GM19023 (cell line): ENCODE results near the gene OR11H6.
"Not testable (repeated sequence)": the region's sequence is repeated elsewhere in the genome, so short reads cannot be mapped to it uniquely, and the experiment has no call there.

ENCODE experiments used
- ATAC-seq: cut with Tn5 transposase; IDR thresholded peaks from one replicate; pipeline ENCODE4 v1.9.1; 2021; ENCODE audit warnings: mild to moderate bottlenecking, moderate library complexity; ENCODE audit not compliant: unreplicated experiment

OR11H6 gene, protein sequence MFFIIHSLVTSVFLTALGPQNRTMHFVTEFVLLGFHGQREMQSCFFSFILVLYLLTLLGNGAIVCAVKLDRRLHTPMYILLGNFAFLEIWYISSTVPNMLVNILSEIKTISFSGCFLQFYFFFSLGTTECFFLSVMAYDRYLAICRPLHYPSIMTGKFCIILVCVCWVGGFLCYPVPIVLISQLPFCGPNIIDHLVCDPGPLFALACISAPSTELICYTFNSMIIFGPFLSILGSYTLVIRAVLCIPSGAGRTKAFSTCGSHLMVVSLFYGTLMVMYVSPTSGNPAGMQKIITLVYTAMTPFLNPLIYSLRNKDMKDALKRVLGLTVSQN

GRCh38 chr14:20223410-20223809 lies at the start of gene OR11H6:
OR11H6 (plus strand) TSS chr14:20223710; CDS start chr14:20223710, 0 bp downstream.
- ATAC-seq: no peak

GRCh38 chr14:20174205-20174604 lies 49.3 kb upstream of the OR11H6 start:
- ATAC-seq: not testable (repeated sequence)

DNA sequence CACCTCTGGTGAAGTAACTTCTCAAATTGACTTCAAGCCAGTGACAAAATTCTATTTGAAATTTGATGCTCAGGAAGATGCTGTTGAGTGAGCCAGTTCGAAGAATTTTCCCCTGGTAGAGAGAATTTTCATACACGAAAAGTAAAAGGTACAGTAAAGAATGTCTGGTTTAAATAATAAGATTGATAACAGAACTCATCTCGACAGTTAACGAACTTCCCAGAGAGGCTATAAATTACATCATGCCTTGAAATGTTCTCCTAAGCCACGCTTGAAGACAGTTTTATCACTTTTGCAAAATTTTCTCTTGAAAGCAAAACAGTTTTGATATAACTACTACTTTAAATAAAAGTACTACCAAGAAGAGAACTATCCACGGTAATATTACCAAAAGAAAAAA lies 47.2 kb upstream of the OR11H6 start:
- no peak for ATAC-seq

DNA sequence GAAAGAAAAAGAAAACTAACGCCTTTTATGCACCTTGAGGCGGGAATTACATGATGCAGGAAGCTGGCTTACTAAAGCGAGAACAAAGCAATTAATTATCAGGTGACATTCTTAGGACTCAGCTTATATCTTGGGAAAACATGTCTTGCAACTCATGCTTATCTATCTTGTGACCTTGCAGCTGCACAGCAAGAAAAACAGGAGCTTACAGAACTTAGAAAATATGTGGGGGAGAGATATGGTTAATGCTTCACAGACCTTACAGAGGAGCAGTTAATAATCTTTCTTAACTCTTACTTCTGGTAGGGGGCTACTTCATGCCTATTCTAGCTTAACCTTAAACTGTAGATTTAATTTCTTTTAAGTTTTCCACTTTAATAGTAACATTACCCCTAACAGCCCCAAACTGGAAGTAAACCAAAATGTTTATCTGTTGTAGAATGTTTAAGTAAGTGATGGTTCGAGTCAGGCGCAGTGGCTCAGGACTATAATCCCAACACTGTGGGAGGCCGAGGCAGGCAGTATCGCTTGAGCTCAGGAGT lies 46.0 kb upstream of the OR11H6 start:
- no peak for ATAC-seq

DNA sequence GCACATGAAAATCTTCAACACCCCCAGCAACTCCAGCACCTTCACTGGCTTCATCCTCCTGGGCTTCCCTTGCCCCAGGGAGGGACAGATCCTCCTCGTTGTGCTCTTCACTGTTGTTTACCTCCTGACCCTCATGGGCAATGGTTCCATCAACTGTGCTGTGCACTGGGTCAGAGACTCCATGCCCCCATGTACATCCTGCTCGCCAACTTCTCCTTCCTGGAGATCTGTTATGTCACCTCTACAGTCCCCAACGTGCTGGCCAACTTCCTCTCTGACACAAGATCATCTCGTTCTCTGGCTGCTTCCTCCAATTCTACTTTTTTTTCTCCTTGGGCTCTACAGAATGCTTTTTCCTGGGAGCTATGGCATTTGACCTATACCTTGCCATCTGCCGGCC lies 44.3 kb upstream of the OR11H6 start:
- ATAC-seq: no peak

DNA sequence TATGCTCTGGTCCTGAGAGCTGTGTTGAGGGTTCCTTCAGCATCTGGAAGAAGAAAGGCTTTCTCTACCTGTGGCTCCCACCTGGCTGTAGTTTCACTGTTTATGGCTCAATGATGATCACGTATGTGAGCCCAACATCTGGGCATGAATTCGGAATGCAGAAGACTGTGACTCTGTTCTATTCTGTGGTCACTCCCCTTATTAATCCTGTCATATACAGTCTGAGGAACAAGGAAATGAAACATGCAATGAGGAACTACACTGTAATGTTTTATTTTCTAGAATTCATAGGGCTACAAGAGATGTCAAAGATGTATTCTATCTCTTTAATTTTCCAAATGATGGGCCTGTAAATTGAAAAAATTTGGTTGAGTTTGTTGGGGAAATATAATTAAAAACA lies 43.6 kb upstream of the OR11H6 start:
- no peak for ATAC-seq

DNA sequence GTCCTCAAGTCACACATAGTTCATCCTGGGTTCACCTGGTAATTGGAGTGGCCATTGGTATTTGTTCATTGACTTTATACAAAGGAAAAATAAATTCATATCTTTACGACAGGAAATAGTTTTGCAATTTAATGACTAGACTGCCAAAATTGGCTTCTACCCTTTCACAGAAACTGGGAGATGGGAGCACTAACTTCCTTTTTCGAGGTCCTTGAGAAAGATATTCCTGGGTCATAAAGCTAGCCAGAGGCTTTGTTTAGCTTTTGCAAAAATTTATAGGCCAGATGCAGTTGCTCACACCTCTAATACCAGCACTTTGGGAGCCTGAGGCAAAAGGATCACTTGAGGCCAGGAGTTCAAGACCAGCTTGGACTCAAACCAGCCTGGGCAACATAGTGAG lies 43.0 kb upstream of the OR11H6 start:
- no peak for ATAC-seq

- no peak for ATAC-seq
Observed at GRCh38 chr14:20184181-20184580, 39.3 kb upstream of the OR11H6 start.

DNA sequence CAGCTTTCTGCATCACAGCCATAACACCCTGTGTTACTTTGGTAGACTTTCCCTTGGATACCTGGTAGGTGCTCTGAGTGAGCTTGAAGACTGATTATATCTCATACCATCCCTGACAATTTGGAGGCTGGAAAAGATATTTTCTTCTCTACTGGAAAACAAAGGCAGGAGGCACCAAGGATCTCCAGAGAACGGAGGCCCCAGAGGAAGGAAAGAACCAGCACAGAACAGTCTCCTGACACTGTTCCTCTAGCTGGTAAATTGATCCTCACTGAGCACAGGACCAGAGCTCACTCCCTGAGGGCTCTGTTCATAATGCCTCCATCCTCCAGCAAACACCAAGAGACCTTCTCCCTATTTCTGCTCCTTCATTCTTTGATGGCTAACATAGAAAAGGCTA lies 32.9 kb upstream of the OR11H6 start, which contains the start of gene OR11G2:
TSS of gene OR11G2 (plus strand) at position 301 of the 400 bp plus-strand sequence. CDS start 6,542 bp downstream, outside the sequence.
- ATAC-seq: no peak

GRCh38 chr14:20191396-20191795 lies 32.1 kb upstream of the OR11H6 start:
- ATAC-seq: no peak

DNA sequence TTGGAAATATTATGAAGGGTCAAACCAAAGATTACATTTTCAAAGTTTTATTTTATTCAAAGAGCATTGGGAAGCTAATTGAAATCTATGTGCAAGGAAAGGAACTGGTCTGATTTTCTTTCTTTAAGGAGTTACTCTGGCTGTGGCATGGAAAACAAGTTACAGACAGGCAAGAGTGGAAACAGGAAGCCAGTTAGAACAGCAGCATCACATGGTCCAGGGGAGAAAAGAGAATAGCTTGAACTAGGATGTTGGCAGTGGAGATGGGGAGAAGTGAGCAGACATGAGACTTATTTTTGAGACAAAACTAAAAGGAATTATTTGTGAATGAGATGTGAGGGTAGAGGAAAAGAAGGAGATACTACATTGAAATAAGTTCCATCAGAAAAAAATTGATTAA lies 29.4 kb upstream of the OR11H6 start:
- ATAC-seq: no peak

GRCh38 chr14:20195170-20195569 lies 28.3 kb upstream of the OR11H6 start:
- not testable (repeated sequence) for ATAC-seq

- ATAC-seq: no peak
Observed at GRCh38 chr14:20195911-20196310, 27.6 kb upstream of the OR11H6 start.

GRCh38 chr14:20197459-20197858 lies 26.1 kb upstream of the OR11H6 start:
- ATAC-seq: no peak

DNA sequence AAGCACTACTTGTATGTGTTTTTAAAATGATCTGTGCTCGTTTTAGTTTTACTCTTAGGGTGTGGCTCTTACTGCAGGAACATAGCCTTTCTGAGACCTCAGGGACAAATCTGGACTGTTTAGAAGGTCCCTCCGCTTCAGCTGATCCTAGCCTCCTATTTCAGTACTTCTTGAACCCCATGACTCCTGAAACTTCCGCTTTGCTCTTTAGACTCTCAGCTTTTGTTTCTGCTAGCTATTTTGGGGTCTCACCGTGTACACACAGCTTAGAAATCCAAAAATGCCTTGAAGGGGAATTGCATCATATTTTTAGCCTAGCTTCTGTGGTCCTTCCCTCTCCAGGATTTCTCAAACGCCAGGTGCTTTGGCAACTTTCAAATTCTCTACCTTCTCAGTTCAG lies 24.5 kb upstream of the OR11H6 start:
- ATAC-seq: no peak

DNA sequence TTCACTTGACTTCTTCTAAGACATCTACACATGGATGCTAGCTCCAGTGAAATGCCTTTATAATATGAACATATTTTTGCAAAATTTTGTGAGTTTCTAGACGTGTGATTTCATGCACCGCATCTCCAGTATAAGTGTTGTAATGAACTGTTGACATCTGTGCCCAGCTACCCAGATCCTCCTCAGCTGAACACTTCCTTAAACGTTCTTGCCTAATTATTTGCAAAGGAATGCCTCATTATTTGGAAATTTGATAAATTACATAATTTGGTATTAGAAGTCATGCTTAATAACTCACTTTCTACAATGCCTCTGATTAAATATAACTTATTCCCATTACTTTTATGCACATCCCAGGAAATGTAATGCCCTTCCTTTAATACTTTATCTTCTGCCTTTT lies 18.8 kb upstream of the OR11H6 start:
- ATAC-seq: no peak

DNA sequence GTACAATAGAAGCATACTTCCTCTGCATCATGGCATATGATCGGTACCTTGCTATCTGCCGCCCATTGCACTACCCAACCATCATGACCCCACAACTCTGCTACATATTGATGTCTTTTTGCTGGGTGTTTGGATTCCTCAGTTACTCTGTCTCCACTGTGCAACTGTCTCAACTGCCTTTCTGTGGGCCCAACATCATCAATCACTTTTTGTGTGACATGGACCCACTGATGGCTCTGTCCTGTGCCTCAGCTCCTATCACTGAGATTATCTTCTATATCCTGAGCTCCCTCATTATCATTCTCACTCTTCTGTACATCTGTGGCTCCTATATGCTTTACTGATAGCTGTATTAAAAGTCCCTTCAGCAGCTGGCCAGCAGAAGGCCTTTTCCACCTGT lies 13.9 kb upstream of the OR11H6 start:
- no peak for ATAC-seq

GRCh38 chr14:20212406-20212805 lies 11.1 kb upstream of the OR11H6 start:
- ATAC-seq: not testable (repeated sequence)

GRCh38 chr14:20215196-20215595 lies 8.3 kb upstream of the OR11H6 start:
- no peak for ATAC-seq

DNA sequence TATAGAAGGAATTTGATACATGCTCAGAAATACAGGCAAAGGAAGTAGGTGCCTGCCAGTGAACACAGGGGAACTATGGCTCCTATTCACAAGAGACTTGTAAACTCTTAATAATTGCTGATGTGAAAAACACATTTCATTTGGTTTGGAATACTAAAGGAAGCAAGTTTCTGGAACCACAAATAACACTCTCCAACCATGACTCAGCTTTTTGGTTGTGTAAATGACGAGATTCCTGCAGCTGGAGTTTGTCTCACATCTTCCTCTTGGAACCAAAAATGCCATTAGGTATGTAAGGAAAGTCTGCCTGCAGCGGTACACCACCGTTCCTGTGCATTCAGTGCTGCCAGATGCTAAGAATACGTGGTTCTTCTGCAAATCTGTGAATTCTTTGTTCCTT lies 4.5 kb upstream of the OR11H6 start:
- ATAC-seq: no peak

- no peak for ATAC-seq
Observed at GRCh38 chr14:20228681-20229080, 5.2 kb downstream of the OR11H6 start, which contains the start of gene OR11H7. OR11H7 (plus strand) TSS chr14:20228981.

DNA sequence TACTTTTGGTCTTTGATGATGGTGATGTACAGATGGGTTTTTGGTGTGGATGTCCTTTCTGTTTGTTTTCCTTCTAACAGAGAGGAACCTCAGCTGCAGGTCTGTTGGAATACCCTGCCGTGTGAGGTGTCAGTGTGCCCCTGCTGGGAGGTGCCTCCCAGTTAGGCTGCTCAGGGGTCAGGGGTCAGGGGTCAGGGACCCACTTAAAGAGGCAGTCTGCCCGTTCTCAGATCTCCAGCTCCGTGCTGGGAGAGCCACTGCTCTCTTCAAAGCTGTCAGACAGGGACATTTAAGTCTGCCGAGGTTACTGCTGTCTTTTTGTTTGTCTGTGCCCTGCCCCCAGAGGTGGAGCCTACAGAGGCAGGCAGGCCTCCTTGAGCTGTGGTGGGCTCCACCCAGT lies 11.9 kb downstream of the OR11H6 start:
- not testable (repeated sequence) for ATAC-seq
